Ishikawa (cell line): ENCODE results near the gene SUSD6.

Experiments
- CEBPB ChIP-seq: IDR thresholded peaks from 2 replicates; pipeline ENCODE4 v1.6.1; 2012
- CREB1 ChIP-seq: IDR thresholded peaks from 2 replicates; pipeline ENCODE4 v1.6.1; 2012; ENCODE audit warnings: low read depth
- EGR1 ChIP-seq: IDR thresholded peaks from 2 replicates; pipeline ENCODE4 v1.6.1; 2012
- EP300 ChIP-seq: IDR thresholded peaks from 2 replicates; pipeline ENCODE4 v1.6.1; 2012; ENCODE audit warnings: borderline replicate concordance
- FOXM1 ChIP-seq: IDR thresholded peaks from 2 replicates; pipeline ENCODE4 v1.6.1; 2012; ENCODE audit warnings: low read depth, borderline replicate concordance
- RAD21 ChIP-seq: IDR thresholded peaks from 2 replicates; pipeline ENCODE4 v1.6.1; 2012; ENCODE audit warnings: low read depth
- TAF1 ChIP-seq: IDR thresholded peaks from 2 replicates; pipeline ENCODE4 v1.6.1; 2012; ENCODE audit warnings: low read depth, mild to moderate bottlenecking
- ZBTB7A ChIP-seq: IDR thresholded peaks from 2 replicates; pipeline ENCODE4 v1.6.1; 2012; ENCODE audit warnings: low read depth
- TF ChIP-seq, protein P1 (sequence below): IDR thresholded peaks from 2 replicates; pipeline ENCODE4 v1.6.1; 2012
- TF ChIP-seq, protein P2 (sequence below): IDR thresholded peaks from 2 replicates; pipeline ENCODE4 v1.6.1; 2012
- TF ChIP-seq, protein P3 (sequence below): IDR thresholded peaks from 2 replicates; pipeline ENCODE4 v1.6.1; 2012; ENCODE audit warnings: low read depth, mild to moderate bottlenecking

DNA sequence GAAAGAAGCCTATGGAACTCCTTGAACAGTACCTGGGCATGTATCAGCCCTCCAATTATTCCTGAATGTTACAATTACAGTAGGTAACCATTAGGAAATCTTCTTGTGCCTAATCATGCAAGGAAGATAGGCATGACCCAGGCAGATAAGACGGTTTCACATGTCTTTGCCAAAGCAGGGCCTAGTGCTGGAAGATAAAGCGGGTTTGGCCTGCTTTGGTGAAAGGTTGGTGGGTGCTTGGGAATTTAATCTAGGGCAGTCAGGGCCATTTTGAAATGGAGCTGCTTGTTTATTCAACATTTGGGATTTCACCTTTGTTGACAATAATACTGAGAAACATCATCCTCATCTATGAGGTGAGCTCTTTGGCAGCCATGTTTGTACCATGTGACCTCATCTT, 143.1 kb downstream of the SUSD6 start:
- TF ChIP-seq EP300 = no peak
- no peak for TF ChIP-seq CREB1
- TF ChIP-seq ZBTB7A = no peak
- TF ChIP-seq, protein P1, sequence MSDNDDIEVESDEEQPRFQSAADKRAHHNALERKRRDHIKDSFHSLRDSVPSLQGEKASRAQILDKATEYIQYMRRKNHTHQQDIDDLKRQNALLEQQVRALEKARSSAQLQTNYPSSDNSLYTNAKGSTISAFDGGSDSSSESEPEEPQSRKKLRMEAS = no peak
- TF ChIP-seq CEBPB = no peak
- no peak for TF ChIP-seq FOXM1
- TF ChIP-seq TAF1 = no peak
- TF ChIP-seq, protein P2, sequence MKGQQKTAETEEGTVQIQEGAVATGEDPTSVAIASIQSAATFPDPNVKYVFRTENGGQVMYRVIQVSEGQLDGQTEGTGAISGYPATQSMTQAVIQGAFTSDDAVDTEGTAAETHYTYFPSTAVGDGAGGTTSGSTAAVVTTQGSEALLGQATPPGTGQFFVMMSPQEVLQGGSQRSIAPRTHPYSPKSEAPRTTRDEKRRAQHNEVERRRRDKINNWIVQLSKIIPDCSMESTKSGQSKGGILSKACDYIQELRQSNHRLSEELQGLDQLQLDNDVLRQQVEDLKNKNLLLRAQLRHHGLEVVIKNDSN = no peak
- TF ChIP-seq, protein P3, sequence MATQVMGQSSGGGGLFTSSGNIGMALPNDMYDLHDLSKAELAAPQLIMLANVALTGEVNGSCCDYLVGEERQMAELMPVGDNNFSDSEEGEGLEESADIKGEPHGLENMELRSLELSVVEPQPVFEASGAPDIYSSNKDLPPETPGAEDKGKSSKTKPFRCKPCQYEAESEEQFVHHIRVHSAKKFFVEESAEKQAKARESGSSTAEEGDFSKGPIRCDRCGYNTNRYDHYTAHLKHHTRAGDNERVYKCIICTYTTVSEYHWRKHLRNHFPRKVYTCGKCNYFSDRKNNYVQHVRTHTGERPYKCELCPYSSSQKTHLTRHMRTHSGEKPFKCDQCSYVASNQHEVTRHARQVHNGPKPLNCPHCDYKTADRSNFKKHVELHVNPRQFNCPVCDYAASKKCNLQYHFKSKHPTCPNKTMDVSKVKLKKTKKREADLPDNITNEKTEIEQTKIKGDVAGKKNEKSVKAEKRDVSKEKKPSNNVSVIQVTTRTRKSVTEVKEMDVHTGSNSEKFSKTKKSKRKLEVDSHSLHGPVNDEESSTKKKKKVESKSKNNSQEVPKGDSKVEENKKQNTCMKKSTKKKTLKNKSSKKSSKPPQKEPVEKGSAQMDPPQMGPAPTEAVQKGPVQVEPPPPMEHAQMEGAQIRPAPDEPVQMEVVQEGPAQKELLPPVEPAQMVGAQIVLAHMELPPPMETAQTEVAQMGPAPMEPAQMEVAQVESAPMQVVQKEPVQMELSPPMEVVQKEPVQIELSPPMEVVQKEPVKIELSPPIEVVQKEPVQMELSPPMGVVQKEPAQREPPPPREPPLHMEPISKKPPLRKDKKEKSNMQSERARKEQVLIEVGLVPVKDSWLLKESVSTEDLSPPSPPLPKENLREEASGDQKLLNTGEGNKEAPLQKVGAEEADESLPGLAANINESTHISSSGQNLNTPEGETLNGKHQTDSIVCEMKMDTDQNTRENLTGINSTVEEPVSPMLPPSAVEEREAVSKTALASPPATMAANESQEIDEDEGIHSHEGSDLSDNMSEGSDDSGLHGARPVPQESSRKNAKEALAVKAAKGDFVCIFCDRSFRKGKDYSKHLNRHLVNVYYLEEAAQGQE = no peak
- TF ChIP-seq EGR1 = no peak
- TF ChIP-seq RAD21 = no peak
